OCI-LY3 (cell line): ENCODE results near the gene RNF38.
A peak's percentile ranks its signal among the peaks of the same experiment; 100 is the strongest.
"Not testable (repeated sequence)": the region's sequence is repeated elsewhere in the genome, so short reads cannot be mapped to it uniquely, and the experiment has no call there.

Source experiments
- H2AFZ ChIP-seq: fragments of 200-600, 300-600 bp; shearing (Covaris generic); 2 replicates; pipeline ENCODE4 v1.6.0; 2014; ENCODE audit warnings: antibody characterized with exemption, low read depth, low read length
- H3K27ac ChIP-seq: fragments of 200-600, 300-600 bp; sonication (generic); 2 replicates; pipeline ENCODE4 v1.5.1; 2014; ENCODE audit warnings: mild to moderate bottlenecking, low read length, moderate library complexity, mixed read lengths
- H3K27me3 ChIP-seq: fragments of 200-600, 300-600 bp; sonication (generic); 2 replicates; pipeline ENCODE4 v1.6.1; 2014; ENCODE audit warnings: low read depth, low read length, mixed read lengths
- H3K36me3 ChIP-seq: fragments of 200-600, 300-600 bp; sonication (generic); replicated peaks from 2 replicates; pipeline ENCODE3; 2014; ENCODE audit warnings: low read depth, low read length, mixed read lengths
- H3K4me1 ChIP-seq: fragments of 300-600, 200-600 bp; sonication (generic); 2 replicates; pipeline ENCODE4 v1.6.1; 2014; ENCODE audit warnings: low read length, mixed read lengths
- H3K4me2 ChIP-seq: fragments of 200-600, 300-600 bp; sonication (generic); 2 replicates; pipeline ENCODE4 v1.6.1; 2014; ENCODE audit warnings: low read length, mixed read lengths
- H3K4me3 ChIP-seq: fragments of 300-600, 200-600 bp; sonication (generic); 2 replicates; pipeline ENCODE4 v1.5.1; 2014; ENCODE audit warnings: antibody characterized with exemption, mild to moderate bottlenecking, low read length, moderate library complexity
- H3K79me2 ChIP-seq: fragments of 300-600, 200-600 bp; shearing (Covaris generic); 2 replicates; pipeline ENCODE4 v1.6.1; 2014; ENCODE audit warnings: mild to moderate bottlenecking, low read length, mixed read lengths
- H3K9ac ChIP-seq: fragments of 300-600, 200-600 bp; shearing (Covaris generic); 2 replicates; pipeline ENCODE4 v1.6.0; 2014; ENCODE audit warnings: mild to moderate bottlenecking, low read length, moderate library complexity
- H3K9me3 ChIP-seq: fragments of 200-600, 300-600 bp; shearing (Covaris generic); 2 replicates; pipeline ENCODE4 v1.6.1; 2014; ENCODE audit warnings: low read length, mixed read lengths; ENCODE audit not compliant: insufficient read depth
- H4K20me1 ChIP-seq: fragments of 200-600, 300-600 bp; sonication (generic); 2 replicates; pipeline ENCODE4 v1.6.1; 2016; ENCODE audit warnings: low read length, mixed read lengths; ENCODE audit not compliant: insufficient read depth
- CTCF ChIP-seq: fragments of 200-600, 300-600 bp; sonication (generic); IDR thresholded peaks from 2 replicates; pipeline ENCODE4 v1.5.1; 2014; ENCODE audit warnings: antibody characterized with exemption, low read length, low read depth
- EZH2phosphoT487 ChIP-seq: fragments of 200-600 bp; shearing (Covaris generic); IDR thresholded peaks from 2 replicates; pipeline ENCODE4 v1.6.1; 2018; ENCODE audit warnings: antibody characterized with exemption, mixed run types, low read depth

Gene RNF38

GRCh38 chr9:36323926-36324325 lies 76.1 kb downstream of the RNF38 start:
- 0 out of 2 replicates have a peak overlapping the region, but pooled peaks have one; percentile 24 for H2AFZ ChIP-seq
- H3K9me3 ChIP-seq, result no peaks in the 10 kb centered on the region
- H3K9ac ChIP-seq, result no peak overlapping the region; the same call in 1 of the 2 replicates
- H3K4me3 ChIP-seq, result peak overlapping the region; percentile 18
- no peak for TF ChIP-seq EZH2phosphoT487
- TF ChIP-seq CTCF, result no peak
- peak overlapping the region; percentile 10; the same call in 1 of the 2 replicates for H3K27ac ChIP-seq
- peak overlapping the region; percentile 62 for H3K4me2 ChIP-seq
- peaks cover 12% of the 10 kb centered on the region for H3K4me1 ChIP-seq
- no peaks in the 10 kb centered on the region for H3K79me2 ChIP-seq
- H3K27me3 ChIP-seq, result no peaks in the 10 kb centered on the region
- H3K36me3 ChIP-seq, result no peaks in the 10 kb centered on the region
- H4K20me1 ChIP-seq, result no peaks in the 10 kb centered on the region

GRCh38 chr9:36322462-36322861 lies 77.6 kb downstream of the RNF38 start:
- H3K27me3 ChIP-seq, result no peaks in the 10 kb centered on the region
- H3K4me1 ChIP-seq, result peaks cover 19% of the 10 kb centered on the region
- no peak overlapping the region for H3K27ac ChIP-seq
- TF ChIP-seq CTCF (no peak), EZH2phosphoT487 (no peak)
- no peaks in the 10 kb centered on the region for H3K36me3 ChIP-seq
- no peaks in the 10 kb centered on the region for H4K20me1 ChIP-seq
- H3K79me2 ChIP-seq, result no peaks in the 10 kb centered on the region
- H3K9ac ChIP-seq, result no peak overlapping the region
- H3K4me2 ChIP-seq, result no peak overlapping the region
- H2AFZ ChIP-seq, result no peak overlapping the region
- no peak overlapping the region for H3K4me3 ChIP-seq
- no peaks in the 10 kb centered on the region for H3K9me3 ChIP-seq

- H3K4me2 ChIP-seq, H3K36me3 ChIP-seq, H3K9me3 ChIP-seq, H3K79me2 ChIP-seq, H3K27me3 ChIP-seq, H3K27ac ChIP-seq, H4K20me1 ChIP-seq, H3K4me3 ChIP-seq, H2AFZ ChIP-seq, H3K9ac ChIP-seq: not testable (repeated sequence)
- H3K4me1 ChIP-seq, result peaks cover 24% of the 10 kb centered on the region
These were observed 78.2 kb downstream of the RNF38 start for GRCh38 chr9:36321903-36322302.

- H3K27ac ChIP-seq, result no peak overlapping the region
- H3K4me3 ChIP-seq, result no peak overlapping the region
- no peak overlapping the region for H3K4me2 ChIP-seq
- H3K79me2 ChIP-seq, result no peaks in the 10 kb centered on the region
- H2AFZ ChIP-seq, result no peak overlapping the region
- H3K9ac ChIP-seq, result no peak overlapping the region
- H4K20me1 ChIP-seq, result no peaks in the 10 kb centered on the region
- H3K9me3 ChIP-seq, result no peaks in the 10 kb centered on the region
- peaks cover 39% of the 10 kb centered on the region for H3K4me1 ChIP-seq
- no peaks in the 10 kb centered on the region for H3K36me3 ChIP-seq
- TF ChIP-seq EZH2phosphoT487 (no peak), CTCF (no peak)
- no peaks in the 10 kb centered on the region for H3K27me3 ChIP-seq
These were observed 79.6 kb downstream of the RNF38 start for GRCh38 chr9:36320466-36320865.

GRCh38 chr9:36319806-36320205 lies 80.3 kb downstream of the RNF38 start:
- H4K20me1 ChIP-seq, result no peaks in the 10 kb centered on the region
- H3K9ac ChIP-seq, result no peak overlapping the region
- H3K4me2 ChIP-seq, result no peak overlapping the region
- no peaks in the 10 kb centered on the region for H3K79me2 ChIP-seq
- H3K36me3 ChIP-seq, result no peaks in the 10 kb centered on the region
- H3K4me3 ChIP-seq, result no peak overlapping the region
- TF ChIP-seq CTCF, result no peak
- no peak for TF ChIP-seq EZH2phosphoT487
- H3K9me3 ChIP-seq, result no peaks in the 10 kb centered on the region
- no peak overlapping the region for H2AFZ ChIP-seq
- no peaks in the 10 kb centered on the region for H3K27me3 ChIP-seq
- no peak overlapping the region for H3K27ac ChIP-seq
- H3K4me1 ChIP-seq, result peaks cover 45% of the 10 kb centered on the region
